ENCODE results near the gene CYTH4. TPM values are rescaled to one million over a fixed set of nuclear protein-coding genes. Genes with fewer than 3 reads are reported as not detected.

Gene CYTH4
- total RNA-seq, 2 experiments from 2014 or later, result 106 to 110 TPM

- Mint-ChIP-seq H3K9me3 (no peaks in the 10 kb centered on the region), H3K4me3 (no peak overlapping the region), H3K36me3 (ENCODE audit: low read depth) (no peaks in the 10 kb centered on the region), H3K27me3 (peaks cover 8% of the 10 kb centered on the region), H3K4me1 (peaks cover 3% of the 10 kb centered on the region), H3K27ac (no peak overlapping the region)
- CTCF ChIA-PET, result no interaction called here
- no peak for DNase-seq
- POLR2A ChIA-PET, result no interaction called here
Observed at GRCh38 chr22:37363261-37363992, 81.1 kb downstream of the CYTH4 start.

Other genes starting within 250 kb of the CYTH4 start
- gene KCTD17, start 230.8 kb upstream of the CYTH4 start, total RNA-seq, result 10 to 100 TPM; 25.7 to 29.7 TPM
- under 1 TPM; 0.50 to 0.73 TPM for gene TMPRSS6, start 172.8 kb upstream of the CYTH4 start, total RNA-seq
- 100 to 1,000 TPM; 100 to 115 TPM for gene IL2RB, start 132.6 kb upstream of the CYTH4 start, total RNA-seq
- 1 to 10 TPM; 7.6 to 8.3 TPM for gene C1QTNF6, start 94.3 kb upstream of the CYTH4 start, total RNA-seq
- gene SSTR3, start 70.0 kb upstream of the CYTH4 start, total RNA-seq, result 10 to 100 TPM; 10.1 to 10.2 TPM
- 1,000 to 10,000 TPM; 1,015 to 1,117 TPM for gene RAC2, start 38.2 kb upstream of the CYTH4 start, total RNA-seq
- under 1 TPM; 0.10 to 0.23 TPM for gene ELFN2, start 145.0 kb downstream of the CYTH4 start, total RNA-seq
- gene MFNG, start 203.9 kb downstream of the CYTH4 start, total RNA-seq, result 100 to 1,000 TPM; 218 to 219 TPM
- gene CARD10, start 236.9 kb downstream of the CYTH4 start, total RNA-seq, result not detected